ENCODE measurements around the gene KCNJ9.

The KCNJ9 gene

DNA sequence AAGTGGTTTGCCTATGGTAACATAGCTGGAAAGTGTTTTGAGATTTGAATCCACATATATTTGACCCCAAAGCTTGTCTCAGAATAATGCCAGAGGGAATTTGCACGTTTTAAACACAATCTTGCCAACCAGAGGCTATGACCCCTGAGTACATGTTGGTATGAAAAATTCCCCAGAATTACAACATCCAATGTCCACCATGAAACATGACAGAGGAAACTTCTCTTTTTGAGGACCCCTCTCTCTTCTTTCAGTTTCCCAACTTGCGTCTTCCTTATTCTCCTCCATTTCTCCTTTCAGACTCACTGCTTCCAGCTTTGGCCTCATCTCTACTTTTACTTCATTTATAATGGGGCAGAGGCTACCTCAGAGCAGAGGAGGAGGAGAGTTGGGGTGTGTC lies 5.5 kb upstream of the KCNJ9 start:
- TF ChIP-seq, protein P1, sequence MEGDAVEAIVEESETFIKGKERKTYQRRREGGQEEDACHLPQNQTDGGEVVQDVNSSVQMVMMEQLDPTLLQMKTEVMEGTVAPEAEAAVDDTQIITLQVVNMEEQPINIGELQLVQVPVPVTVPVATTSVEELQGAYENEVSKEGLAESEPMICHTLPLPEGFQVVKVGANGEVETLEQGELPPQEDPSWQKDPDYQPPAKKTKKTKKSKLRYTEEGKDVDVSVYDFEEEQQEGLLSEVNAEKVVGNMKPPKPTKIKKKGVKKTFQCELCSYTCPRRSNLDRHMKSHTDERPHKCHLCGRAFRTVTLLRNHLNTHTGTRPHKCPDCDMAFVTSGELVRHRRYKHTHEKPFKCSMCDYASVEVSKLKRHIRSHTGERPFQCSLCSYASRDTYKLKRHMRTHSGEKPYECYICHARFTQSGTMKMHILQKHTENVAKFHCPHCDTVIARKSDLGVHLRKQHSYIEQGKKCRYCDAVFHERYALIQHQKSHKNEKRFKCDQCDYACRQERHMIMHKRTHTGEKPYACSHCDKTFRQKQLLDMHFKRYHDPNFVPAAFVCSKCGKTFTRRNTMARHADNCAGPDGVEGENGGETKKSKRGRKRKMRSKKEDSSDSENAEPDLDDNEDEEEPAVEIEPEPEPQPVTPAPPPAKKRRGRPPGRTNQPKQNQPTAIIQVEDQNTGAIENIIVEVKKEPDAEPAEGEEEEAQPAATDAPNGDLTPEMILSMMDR (conservative IDR thresholded peaks at IDR 0.05; ENCODE audit: low read depth, low read length): no peak
- H3K4me3 ChIP-seq (ENCODE audit: low read depth, low read length): no peak overlapping the region
- DNase-seq (ENCODE audit: low read depth): no peak

DNA sequence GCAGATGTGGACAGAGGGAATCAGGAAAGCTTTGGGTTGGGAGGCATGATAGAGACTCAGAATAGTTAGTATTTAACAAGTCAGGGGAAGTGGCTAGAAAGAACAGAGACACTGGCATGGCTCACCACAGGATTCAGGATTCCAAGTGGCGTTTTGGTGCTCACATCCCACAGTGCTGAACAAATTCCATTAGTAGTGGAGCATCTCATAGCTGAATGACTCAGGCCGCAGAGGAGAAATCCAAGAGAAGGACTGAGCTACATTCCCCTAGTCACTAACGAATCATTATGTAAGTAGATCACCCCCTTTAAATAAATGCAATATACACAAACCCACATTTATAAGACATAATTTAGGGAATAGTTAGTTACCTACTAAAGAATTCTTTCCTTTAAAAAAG lies 5.0 kb upstream of the KCNJ9 start:
- TF ChIP-seq, protein P1 (conservative IDR thresholded peaks at IDR 0.05; ENCODE audit: low read depth, low read length): no peak

DNA sequence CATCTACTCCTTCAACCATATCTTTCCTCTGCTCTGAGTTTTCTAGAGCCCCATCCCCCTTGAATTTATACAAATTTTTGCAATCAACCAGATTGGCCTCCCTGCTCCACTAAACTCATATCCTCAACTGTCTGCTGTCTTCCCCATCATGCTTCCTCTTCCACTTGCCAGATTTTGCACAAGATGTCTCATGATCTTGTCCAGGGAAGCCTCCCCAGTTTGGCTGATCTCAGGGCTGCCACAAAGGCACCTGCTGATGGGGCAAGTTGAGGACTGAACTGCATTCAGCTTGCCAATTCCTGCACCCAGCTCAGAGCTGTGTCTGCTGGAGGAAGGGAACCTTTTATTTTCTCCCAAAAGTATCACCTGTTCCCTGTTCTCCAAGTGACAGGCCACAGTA lies 3.9 kb upstream of the KCNJ9 start:
- no peak overlapping the region for H3K4me3 ChIP-seq (ENCODE audit: low read depth, low read length)
- TF ChIP-seq, protein P1 (conservative IDR thresholded peaks at IDR 0.05; ENCODE audit: low read depth, low read length): no peak
- no peak for DNase-seq (ENCODE audit: low read depth)

More for the DNA sequence above, 5.0 kb upstream of the KCNJ9 start:
- DNase-seq (ENCODE audit: low read depth): no peak
- H3K4me3 ChIP-seq (ENCODE audit: low read depth, low read length): no peak overlapping the region

DNA sequence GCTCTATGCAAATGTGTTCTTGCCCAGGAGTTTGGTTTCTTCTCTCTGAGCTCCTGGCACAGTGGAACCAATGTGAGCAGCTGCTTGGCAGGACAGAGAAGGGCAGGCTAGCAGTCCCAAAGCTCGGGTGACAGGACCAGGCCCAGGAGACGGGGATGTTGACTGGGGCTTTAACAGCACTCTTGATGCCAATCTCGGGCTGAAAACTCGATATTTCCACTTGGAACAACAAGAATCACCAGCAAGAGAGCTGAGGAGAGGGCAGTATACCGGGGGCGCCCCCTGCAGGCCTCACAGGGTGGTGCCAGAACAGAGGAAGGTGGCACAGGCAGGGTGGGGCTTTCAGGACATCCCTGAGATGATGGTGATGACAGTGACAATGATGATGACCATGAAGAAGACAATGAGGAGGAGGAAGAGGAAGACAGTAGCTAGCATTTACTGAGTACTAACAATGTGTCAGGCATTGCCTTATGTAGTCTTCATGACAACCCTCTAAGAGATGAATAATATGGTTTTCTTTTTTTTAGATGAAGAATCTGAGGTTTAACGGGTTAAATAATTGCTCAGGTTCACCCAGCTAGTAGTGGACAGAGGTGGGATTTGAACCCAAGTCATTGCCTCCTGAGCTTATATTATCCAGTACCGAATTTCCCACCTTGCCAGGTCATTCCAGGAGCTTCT lies 2.7 kb upstream of the KCNJ9 start:
- H3K4me3 ChIP-seq (ENCODE audit: low read depth, low read length): no peak overlapping the region
- peak; percentile 45 for DNase-seq (ENCODE audit: low read depth)
- TF ChIP-seq, protein P1 (conservative IDR thresholded peaks at IDR 0.05; ENCODE audit: low read depth, low read length): peak; percentile 88

DNA sequence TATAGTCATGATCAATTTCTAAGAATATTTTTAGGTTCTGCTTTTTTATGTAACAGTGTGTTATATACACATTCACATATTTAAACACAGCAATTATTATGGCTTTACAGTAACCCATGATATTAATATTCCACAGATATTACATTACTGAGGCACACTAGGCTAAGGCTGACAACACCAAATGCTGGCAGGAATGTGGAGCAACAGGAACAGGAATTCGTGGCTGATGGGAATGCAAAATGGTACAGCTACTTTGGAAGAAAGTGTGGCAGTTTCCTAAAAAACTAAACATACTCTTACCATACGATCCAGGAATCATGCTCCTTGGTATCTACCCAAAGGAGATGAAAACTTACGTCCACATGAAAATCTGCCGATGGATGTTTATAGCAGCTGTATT lies 1.9 kb upstream of the KCNJ9 start:
- H3K4me3 ChIP-seq (ENCODE audit: low read depth, low read length): no peak overlapping the region
- no peak for DNase-seq (ENCODE audit: low read depth)
- TF ChIP-seq, protein P1 (conservative IDR thresholded peaks at IDR 0.05; ENCODE audit: low read depth, low read length): no peak

DNA sequence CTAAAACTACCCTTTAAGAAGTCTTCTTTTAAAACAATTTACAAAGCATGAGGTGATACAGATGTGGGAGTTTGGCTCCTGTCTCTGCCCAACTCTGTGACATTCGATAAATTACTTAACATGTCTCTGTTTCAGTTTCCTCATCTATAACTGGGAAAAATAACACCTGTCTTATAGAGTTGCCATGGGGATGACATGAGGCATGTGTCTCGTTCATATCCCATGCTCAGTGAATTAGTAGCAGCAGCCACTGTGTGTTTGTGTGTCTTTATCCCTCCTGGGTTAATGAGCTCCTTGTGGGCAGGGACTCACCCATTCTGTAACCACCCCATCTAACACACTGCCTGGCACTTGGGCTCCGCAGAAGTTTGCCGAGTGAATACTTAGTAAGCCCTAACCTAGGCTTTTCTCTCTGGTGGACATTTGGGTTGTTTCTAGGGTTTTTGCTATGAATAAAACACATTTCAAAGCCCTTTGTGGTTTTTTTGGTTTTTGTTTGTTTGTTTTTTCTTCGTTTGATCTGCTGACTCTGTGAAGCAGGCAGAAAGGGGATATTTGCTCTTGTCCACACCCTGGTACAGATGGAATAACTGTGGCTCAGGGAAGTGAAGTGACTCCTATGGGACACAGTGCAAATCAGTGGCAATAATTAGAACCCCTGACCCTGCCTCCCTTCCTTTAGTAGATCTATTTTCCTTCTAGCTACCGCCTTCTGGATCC lies 797 bp upstream of the KCNJ9 start:
- TF ChIP-seq, protein P1 (conservative IDR thresholded peaks at IDR 0.05; ENCODE audit: low read depth, low read length): no peak
- no peak overlapping the region for H3K4me3 ChIP-seq (ENCODE audit: low read depth, low read length)
- DNase-seq (ENCODE audit: low read depth): no peak

DNA sequence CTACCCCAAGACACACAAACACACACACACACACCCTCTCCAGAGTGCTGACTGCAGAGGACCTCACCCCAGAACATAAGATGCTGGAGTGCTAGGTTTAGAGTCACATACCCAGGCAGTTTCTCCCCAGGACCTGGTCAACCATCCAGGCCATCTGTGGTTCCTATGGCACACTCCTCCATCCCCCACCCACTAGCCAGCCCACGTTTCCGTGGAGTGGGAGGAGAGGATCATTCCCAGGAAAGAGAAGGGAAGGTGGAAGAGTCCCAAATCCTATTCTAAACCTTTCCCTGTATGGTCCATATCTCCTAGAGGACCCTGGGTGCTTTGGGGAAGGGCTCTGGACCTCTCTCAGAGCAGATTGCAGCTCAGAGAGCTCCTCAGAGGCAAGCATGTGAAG lies 1.1 kb downstream of the KCNJ9 start:
- H3K4me3 ChIP-seq (ENCODE audit: low read depth, low read length): no peak overlapping the region
- TF ChIP-seq, protein P1 (conservative IDR thresholded peaks at IDR 0.05; ENCODE audit: low read depth, low read length): no peak
- no peak for DNase-seq (ENCODE audit: low read depth)
